ELF-1 (cell line): Measurements from ENCODE around the gene TPH1.
"Not testable (repeated sequence)": the region's sequence is repeated elsewhere in the genome, so short reads cannot be mapped to it uniquely, and the experiment has no call there.

Experiments used
- DNase-seq: peaks from one replicate; pipeline ENCODE4 v3.0.0-alpha.2; 2016; ENCODE audit warnings: low read depth, low spot score

Gene TPH1

GRCh38 chr11:18022419-18022818 lies 23.6 kb downstream of the TPH1 start:
- no peak for DNase-seq

- no peak for DNase-seq
These were observed 26.4 kb downstream of the TPH1 start for GRCh38 chr11:18019650-18020049.

- DNase-seq: no peak
These were observed 29.3 kb downstream of the TPH1 start for GRCh38 chr11:18016789-18017188.

GRCh38 chr11:18014876-18015275 lies 31.2 kb downstream of the TPH1 start:
- no peak for DNase-seq

GRCh38 chr11:18013790-18014507 lies 32.1 kb downstream of the TPH1 start:
- DNase-seq: peak; percentile 24

- peak; percentile 93 for DNase-seq
These were observed 32.9 kb downstream of the TPH1 start, which contains the start of gene SERGEF for GRCh38 chr11:18012906-18013781. TSS of gene SERGEF (minus strand) at chr11:18013047. CDS start at chr11:18013010, 37 bp downstream.

- peak; percentile 58 for DNase-seq
These were observed 33.8 kb downstream of the TPH1 start for GRCh38 chr11:18012122-18012905.

- DNase-seq: peak; percentile 18
These were observed 34.4 kb downstream of the TPH1 start for GRCh38 chr11:18011633-18012032.

- DNase-seq: no peak
These were observed 35.0 kb downstream of the TPH1 start for GRCh38 chr11:18010977-18011586.

GRCh38 chr11:18010121-18010670 lies 35.9 kb downstream of the TPH1 start:
- no peak for DNase-seq

GRCh38 chr11:18005376-18006129 lies 40.5 kb downstream of the TPH1 start:
- DNase-seq: no peak

GRCh38 chr11:18001191-18001590 lies 44.9 kb downstream of the TPH1 start:
- DNase-seq: no peak

GRCh38 chr11:18000760-18001159 lies 45.3 kb downstream of the TPH1 start:
- DNase-seq: no peak

GRCh38 chr11:18000128-18000527 lies 45.9 kb downstream of the TPH1 start:
- DNase-seq: not testable (repeated sequence)
